DMS 273 (cell line): ENCODE data around the gene DSTN.
A peak's percentile ranks its signal among the peaks of the same experiment; 100 is the strongest.
"Not testable (repeated sequence)": the region's sequence is repeated elsewhere in the genome, so short reads cannot be mapped to it uniquely, and the experiment has no call there.

Source experiments
- DNase-seq: peaks from one replicate; lab custom pipeline; 2025; ENCODE audit not compliant: unreplicated experiment; lab: John Stamatoyannopoulos, UW

The DSTN gene

GRCh38 chr20:17648791-17649730 is 79.2 kb downstream of the DSTN start:
- DNase-seq, result peak; percentile 49

GRCh38 chr20:17650301-17651128 is 80.6 kb downstream of the DSTN start:
- no peak for DNase-seq

- no peak for DNase-seq
Observed at GRCh38 chr20:17651129-17651759, 81.4 kb downstream of the DSTN start.

GRCh38 chr20:17651760-17652388 is 82.0 kb downstream of the DSTN start:
- DNase-seq, result peak; percentile 76

- no peak for DNase-seq
Observed at GRCh38 chr20:17652411-17652810, 82.5 kb downstream of the DSTN start.

- DNase-seq, result no peak
Observed at GRCh38 chr20:17653835-17654648, 84.2 kb downstream of the DSTN start.

GRCh38 chr20:17654649-17655285 is 84.9 kb downstream of the DSTN start:
- peak; percentile 49 for DNase-seq

GRCh38 chr20:17655286-17655651 is 85.4 kb downstream of the DSTN start:
- no peak for DNase-seq

- DNase-seq, result no peak
Observed at GRCh38 chr20:17655865-17656479, 86.1 kb downstream of the DSTN start.

- no peak for DNase-seq
Observed at GRCh38 chr20:17657079-17657825, 87.4 kb downstream of the DSTN start.

GRCh38 chr20:17657898-17658647 is 88.2 kb downstream of the DSTN start:
- no peak for DNase-seq

- DNase-seq, result no peak
Observed at GRCh38 chr20:17658648-17658993, 88.7 kb downstream of the DSTN start.

- DNase-seq, result not testable (repeated sequence)
Observed at GRCh38 chr20:17659344-17659743, 89.5 kb downstream of the DSTN start.
